Neural cell (in vitro differentiated cells): ENCODE results near the gene B3GALT4. TPM values are rescaled to one million over a fixed set of nuclear protein-coding genes. Genes with fewer than 3 reads are reported as not detected.

Experiments
- H2AFZ ChIP-seq: fragments of 200-600, 300-800 bp; sonication (generic), shearing (Covaris generic); 2 replicates; pipeline ENCODE4 v1.6.0; 2014; ENCODE audit warnings: low read depth, mild to moderate bottlenecking, antibody characterized with exemption, low read length, moderate library complexity
- H3F3A ChIP-seq: fragments of 200-600 bp; shearing (Covaris generic); 2 replicates; pipeline ENCODE4 v1.6.1; 2016; ENCODE audit warnings: mild to moderate bottlenecking, moderate library complexity, mixed read lengths, antibody characterized with exemption, low read length; ENCODE audit not compliant: insufficient read depth, poor library complexity, severe bottlenecking
- H3K27ac ChIP-seq: fragments of 200-600, 300-800 bp; sonication (generic), shearing (Covaris generic); 2 replicates; pipeline ENCODE4 v1.5.1; 2014; ENCODE audit warnings: mild to moderate bottlenecking, low read length, moderate library complexity
- H3K27me3 ChIP-seq: fragments of 300-800, 200-600 bp; sonication (generic), shearing (Covaris generic); 2 replicates; pipeline ENCODE4 v1.6.0; 2014; ENCODE audit warnings: mild to moderate bottlenecking, low read depth, low read length, moderate library complexity; ENCODE audit not compliant: insufficient read depth
- H3K36me3 ChIP-seq: fragments of 300-800, 200-600 bp; sonication (generic), shearing (Covaris generic); 2 replicates; pipeline ENCODE4 v1.5.1; 2014; ENCODE audit warnings: mild to moderate bottlenecking, antibody characterized with exemption, low read length, moderate library complexity; ENCODE audit not compliant: insufficient read depth
- H3K4me2 ChIP-seq: fragments of 300-800, 200-600 bp; sonication (generic), shearing (Covaris generic); 2 replicates; pipeline ENCODE4 v1.6.0; 2014; ENCODE audit warnings: mild to moderate bottlenecking, low read length
- H3K4me3 ChIP-seq: fragments of 300-800, 200-600 bp; sonication (generic), shearing (Covaris generic); 2 replicates; pipeline ENCODE4 v1.5.1; 2014; ENCODE audit warnings: mild to moderate bottlenecking, low read length, moderate library complexity
- H3K79me2 ChIP-seq: fragments of 200-600 bp; shearing (Covaris generic); replicated peaks from 2 replicates; pipeline ENCODE4 v1.6.0; 2014; ENCODE audit warnings: mild to moderate bottlenecking, low read length, moderate library complexity; ENCODE audit not compliant: insufficient read depth
- H3K9ac ChIP-seq: fragments of 300-800, 200-600 bp; sonication (generic), shearing (Covaris generic); 2 replicates; pipeline ENCODE4 v1.6.1; 2016; ENCODE audit warnings: mild to moderate bottlenecking, low read length, mixed read lengths
- H3K9me2 ChIP-seq: fragments of 200-600 bp; shearing (Covaris generic); 2 replicates; pipeline ENCODE4 v1.6.1; 2016; ENCODE audit warnings: mild to moderate bottlenecking, low read length, mixed read lengths; ENCODE audit not compliant: insufficient read depth
- H3K9me3 ChIP-seq: fragments of 200-600, 300-800 bp; sonication (generic), shearing (Covaris generic); 2 replicates; pipeline ENCODE4 v1.6.1; 2016; ENCODE audit warnings: mild to moderate bottlenecking, mixed run types, low read length, moderate library complexity, mixed read lengths
- H4K20me1 ChIP-seq: fragments of 200-600 bp; shearing (Covaris generic); 2 replicates; pipeline ENCODE4 v1.6.1; 2016; ENCODE audit warnings: mild to moderate bottlenecking, mixed run types; ENCODE audit not compliant: insufficient read depth
- CTCF ChIP-seq: fragments of 450-650 bp; IDR thresholded peaks from 2 replicates; pipeline ENCODE4 v1.5.1; 2014; ENCODE audit warnings: antibody characterized with exemption, mild to moderate bottlenecking, moderate library complexity; ENCODE audit not compliant: poor library complexity, severe bottlenecking
- EP300 ChIP-seq: fragments of 450-650 bp; conservative IDR thresholded peaks from 2 replicates; pipeline ENCODE4 v1.6.1; 2014; ENCODE audit warnings: antibody characterized with exemption, mild to moderate bottlenecking, moderate library complexity; ENCODE audit not compliant: poor library complexity, severe bottlenecking
- EZH2 ChIP-seq: fragments of 200-600, 300-800 bp; shearing (Covaris generic), sonication (generic); IDR thresholded peaks from 2 replicates; pipeline ENCODE4 v1.6.1; 2014; ENCODE audit warnings: antibody characterized with exemption, low read length, borderline replicate concordance, mild to moderate bottlenecking; ENCODE audit not compliant: insufficient read depth, poor library complexity, severe bottlenecking
- MXI1 ChIP-seq: fragments of 450-650 bp; conservative IDR thresholded peaks from 2 replicates; pipeline ENCODE4 v1.6.1; 2014; ENCODE audit warnings: antibody characterized with exemption, mild to moderate bottlenecking; ENCODE audit not compliant: poor library complexity, severe bottlenecking
- POLR2AphosphoS5 ChIP-seq: IDR thresholded peaks from 2 replicates; pipeline ENCODE4 v1.6.1; 2012
- RAD21 ChIP-seq: fragments of 450-650 bp; conservative IDR thresholded peaks from 2 replicates; pipeline ENCODE4 v1.6.1; 2014; ENCODE audit warnings: antibody characterized with exemption, mild to moderate bottlenecking, moderate library complexity
- REST ChIP-seq: IDR thresholded peaks from 2 replicates; pipeline ENCODE4 v1.6.1; 2012; ENCODE audit warnings: borderline replicate concordance
- SMC3 ChIP-seq: fragments of 450-650 bp; conservative IDR thresholded peaks from 2 replicates; pipeline ENCODE4 v1.6.1; 2014; ENCODE audit warnings: antibody characterized with exemption, mild to moderate bottlenecking, moderate library complexity; ENCODE audit not compliant: poor library complexity
- TAF1 ChIP-seq: IDR thresholded peaks from 2 replicates; pipeline ENCODE4 v1.6.1; 2012; ENCODE audit warnings: low read depth
- polyA plus RNA-seq: library from polyadenylated mRNA; depleted of rRNA; stranded (reverse); fragments of >200 nt; gene quantifications from 2 replicates; pipeline ENCODE4 v1.2.3, GENCODE V29; 2014

The B3GALT4 gene
- polyA plus RNA-seq, 1 donor from 2014 or later = 2.5 TPM

- Histone ChIP-seq H2AFZ (no peak overlapping the region), H3K79me2 (peaks cover 7% of the 10 kb centered on the region), H3K27me3 (no peaks in the 10 kb centered on the region), H3K4me2 (no peak overlapping the region), H3F3A (no peaks in the 10 kb centered on the region), H3K9me2 (no peaks in the 10 kb centered on the region), H3K9me3 (no peaks in the 10 kb centered on the region), H3K9ac (no peak overlapping the region), H4K20me1 (no peaks in the 10 kb centered on the region), H3K4me3 (no peak overlapping the region), H3K27ac (no peak overlapping the region), H3K36me3 (no peaks in the 10 kb centered on the region)
- no peak for TF ChIP-seq EZH2
- TF ChIP-seq POLR2AphosphoS5 = no peak
- TF ChIP-seq MXI1 = no peak
- no peak for TF ChIP-seq REST
- TF ChIP-seq RAD21 = no peak
- no peak for TF ChIP-seq SMC3
- TF ChIP-seq EP300 = no peak
- no peak for TF ChIP-seq CTCF
- TF ChIP-seq TAF1 = no peak
Observed at GRCh38 chr6:33306356-33306755, 29.4 kb downstream of the B3GALT4 start.

- Histone ChIP-seq H3K4me2 (peak overlapping the region; percentile 68), H3K9me2 (no peaks in the 10 kb centered on the region), H3K27ac (peak overlapping the region; percentile 31), H3K36me3 (no peaks in the 10 kb centered on the region), H3K4me3 (peak overlapping the region; percentile 68), H3K9ac (peak overlapping the region; percentile 52), H3K9me3 (no peaks in the 10 kb centered on the region), H2AFZ (peak overlapping the region; percentile 45), H4K20me1 (no peaks in the 10 kb centered on the region), H3F3A (no peaks in the 10 kb centered on the region), H3K27me3 (peaks cover 25% of the 10 kb centered on the region), H3K79me2 (no peaks in the 10 kb centered on the region)
- TF ChIP-seq CTCF (peak; percentile 39), TAF1 (no peak)
Observed at GRCh38 chr6:33312361-33313104, 35.6 kb downstream of the B3GALT4 start.
